OCI-LY7 (cell line): Measurements from ENCODE around the gene GDPD4.

ENCODE experiments used
- EZH2phosphoT487 ChIP-seq: fragments of 200-600 bp; sonication (generic); IDR thresholded peaks from 2 replicates; pipeline ENCODE4 v1.6.1; 2018; ENCODE audit warnings: low read depth, borderline replicate concordance, mild to moderate bottlenecking, mixed run types, antibody characterized with exemption, low read length, moderate library complexity, mixed read lengths
- TF ChIP-seq, protein P1 (sequence below): fragments of 200-600 bp; sonication (generic); conservative IDR thresholded peaks from 2 replicates; pipeline ENCODE4 v1.5.1; 2014; ENCODE audit warnings: mild to moderate bottlenecking, antibody characterized with exemption, low read length, moderate library complexity, mixed read lengths

- TF ChIP-seq, protein P1, sequence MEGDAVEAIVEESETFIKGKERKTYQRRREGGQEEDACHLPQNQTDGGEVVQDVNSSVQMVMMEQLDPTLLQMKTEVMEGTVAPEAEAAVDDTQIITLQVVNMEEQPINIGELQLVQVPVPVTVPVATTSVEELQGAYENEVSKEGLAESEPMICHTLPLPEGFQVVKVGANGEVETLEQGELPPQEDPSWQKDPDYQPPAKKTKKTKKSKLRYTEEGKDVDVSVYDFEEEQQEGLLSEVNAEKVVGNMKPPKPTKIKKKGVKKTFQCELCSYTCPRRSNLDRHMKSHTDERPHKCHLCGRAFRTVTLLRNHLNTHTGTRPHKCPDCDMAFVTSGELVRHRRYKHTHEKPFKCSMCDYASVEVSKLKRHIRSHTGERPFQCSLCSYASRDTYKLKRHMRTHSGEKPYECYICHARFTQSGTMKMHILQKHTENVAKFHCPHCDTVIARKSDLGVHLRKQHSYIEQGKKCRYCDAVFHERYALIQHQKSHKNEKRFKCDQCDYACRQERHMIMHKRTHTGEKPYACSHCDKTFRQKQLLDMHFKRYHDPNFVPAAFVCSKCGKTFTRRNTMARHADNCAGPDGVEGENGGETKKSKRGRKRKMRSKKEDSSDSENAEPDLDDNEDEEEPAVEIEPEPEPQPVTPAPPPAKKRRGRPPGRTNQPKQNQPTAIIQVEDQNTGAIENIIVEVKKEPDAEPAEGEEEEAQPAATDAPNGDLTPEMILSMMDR, result no peak
- TF ChIP-seq EZH2phosphoT487, result no peak
Observed at GRCh38 chr11:77171885-77172665, 129.4 kb downstream of the GDPD4 start.
